Measurements from ENCODE around the gene SLC16A11.

DNA sequence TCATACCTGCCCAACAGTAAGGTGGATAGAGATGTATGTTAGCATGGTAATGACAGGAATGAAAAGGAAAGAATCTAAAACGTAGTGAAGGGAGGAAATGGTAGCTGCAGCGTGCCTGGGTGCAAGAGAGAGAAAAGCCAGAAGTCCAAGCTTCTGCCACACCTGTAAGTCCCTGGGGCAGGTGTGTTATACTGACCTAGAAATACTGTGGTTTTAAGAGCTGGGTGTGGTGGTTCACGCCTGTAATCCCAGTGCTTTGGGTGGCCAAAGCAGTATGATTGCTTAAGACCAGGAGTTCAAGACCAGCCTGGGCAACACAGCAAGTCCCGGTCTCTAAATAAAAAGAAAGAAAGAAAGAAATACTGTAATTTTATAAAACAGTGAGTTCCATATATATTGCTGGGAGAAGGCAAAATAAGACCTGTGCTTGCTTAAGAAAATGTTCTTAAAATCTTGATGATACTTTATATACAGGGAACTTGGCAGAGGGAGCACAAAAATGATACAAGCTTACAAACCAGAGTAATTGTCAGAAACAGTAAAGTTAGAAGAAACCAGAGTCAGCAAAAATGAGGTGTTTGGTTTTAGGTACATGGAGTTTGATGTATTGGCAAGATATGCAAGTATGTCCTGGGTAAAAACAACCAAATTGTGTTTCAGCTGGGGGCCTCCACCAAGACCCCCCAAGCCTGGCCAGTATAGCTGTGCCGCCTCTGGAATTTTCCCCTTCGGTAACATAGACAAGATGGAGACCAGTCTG is 41.4 kb downstream of the SLC16A11 start:
- TF ChIP-seq, protein P1, sequence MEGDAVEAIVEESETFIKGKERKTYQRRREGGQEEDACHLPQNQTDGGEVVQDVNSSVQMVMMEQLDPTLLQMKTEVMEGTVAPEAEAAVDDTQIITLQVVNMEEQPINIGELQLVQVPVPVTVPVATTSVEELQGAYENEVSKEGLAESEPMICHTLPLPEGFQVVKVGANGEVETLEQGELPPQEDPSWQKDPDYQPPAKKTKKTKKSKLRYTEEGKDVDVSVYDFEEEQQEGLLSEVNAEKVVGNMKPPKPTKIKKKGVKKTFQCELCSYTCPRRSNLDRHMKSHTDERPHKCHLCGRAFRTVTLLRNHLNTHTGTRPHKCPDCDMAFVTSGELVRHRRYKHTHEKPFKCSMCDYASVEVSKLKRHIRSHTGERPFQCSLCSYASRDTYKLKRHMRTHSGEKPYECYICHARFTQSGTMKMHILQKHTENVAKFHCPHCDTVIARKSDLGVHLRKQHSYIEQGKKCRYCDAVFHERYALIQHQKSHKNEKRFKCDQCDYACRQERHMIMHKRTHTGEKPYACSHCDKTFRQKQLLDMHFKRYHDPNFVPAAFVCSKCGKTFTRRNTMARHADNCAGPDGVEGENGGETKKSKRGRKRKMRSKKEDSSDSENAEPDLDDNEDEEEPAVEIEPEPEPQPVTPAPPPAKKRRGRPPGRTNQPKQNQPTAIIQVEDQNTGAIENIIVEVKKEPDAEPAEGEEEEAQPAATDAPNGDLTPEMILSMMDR (IDR thresholded peaks at IDR 0.05), result no peak
- no peak for TF ChIP-seq ZFX (IDR thresholded peaks at IDR 0.05; ENCODE audit: borderline replicate concordance)

All from 22Rv1 (cell line).